Measurements from ENCODE around the gene ANLN. TPM values are rescaled to one million over a fixed set of nuclear protein-coding genes. Genes with fewer than 3 reads are reported as not detected.

Gene ANLN
- total RNA-seq, 4 donors from 2014 or later: 5.0 to 43.7 (median 11.2) TPM

DNA sequence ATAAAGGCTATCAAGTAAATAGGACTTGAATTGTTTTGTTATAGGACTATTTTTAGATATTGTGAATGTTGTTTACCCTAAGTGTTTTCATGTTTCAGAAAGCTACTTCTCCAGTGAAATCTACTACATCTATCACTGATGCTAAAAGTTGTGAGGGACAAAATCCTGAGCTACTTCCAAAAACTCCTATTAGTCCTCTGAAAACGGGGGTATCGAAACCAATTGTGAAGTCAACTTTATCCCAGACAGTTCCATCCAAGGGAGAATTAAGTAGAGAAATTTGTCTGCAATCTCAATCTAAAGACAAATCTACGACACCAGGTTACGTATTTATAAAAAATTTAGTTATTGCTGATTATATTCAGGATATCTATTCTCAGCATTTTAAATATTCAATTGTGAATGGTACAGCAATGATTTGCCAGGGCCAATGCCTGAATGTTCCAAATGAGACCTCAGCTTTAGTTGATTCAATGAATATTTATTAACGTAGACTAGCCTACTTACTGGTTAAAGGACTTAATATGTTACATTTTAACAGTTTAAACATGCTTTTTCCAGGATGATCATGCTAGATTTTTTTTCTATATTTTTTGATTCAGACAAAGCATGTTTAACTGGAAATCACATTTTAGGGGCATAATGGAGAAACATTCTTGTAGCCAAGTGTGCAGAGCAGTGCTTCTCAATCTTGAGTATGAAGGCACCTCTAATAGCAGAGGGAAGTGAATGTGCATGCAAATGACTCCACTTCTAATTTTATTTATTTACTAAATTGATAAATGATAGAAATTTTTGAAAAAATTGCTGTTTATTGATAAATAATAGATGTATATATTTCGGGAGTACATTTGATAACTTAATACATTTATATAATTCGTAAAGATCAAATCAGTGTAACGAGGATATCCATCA is 18.2 kb downstream of the ANLN start:
- TF ChIP-seq POLR2A (IDR thresholded peaks at IDR 0.05): no peak
- no peak for TF ChIP-seq CTCF (IDR thresholded peaks at IDR 0.05)
- no peak for DNase-seq
- Histone ChIP-seq H3K36me3 (no peaks in the 10 kb centered on the region), H3K4me3 (no peak overlapping the region), H3K27ac (no peak overlapping the region), H3K9me3 (no peaks in the 10 kb centered on the region), H3K4me1 (no peaks in the 10 kb centered on the region), H3K27me3 (no peaks in the 10 kb centered on the region)

- H3K4me3 ChIP-seq: no peak overlapping the region
- DNase-seq: no peak
- no peak overlapping the region for H3K27ac ChIP-seq
- no peaks in the 10 kb centered on the region for H3K36me3 ChIP-seq
- H3K9me3 ChIP-seq: no peaks in the 10 kb centered on the region
- H3K27me3 ChIP-seq: no peaks in the 10 kb centered on the region
- TF ChIP-seq CTCF (IDR thresholded peaks at IDR 0.05) (no peak), POLR2A (IDR thresholded peaks at IDR 0.05) (no peak)
- H3K4me1 ChIP-seq: no peaks in the 10 kb centered on the region
Observed at GRCh38 chr7:36408589-36408988, 18.9 kb downstream of the ANLN start.

DNA sequence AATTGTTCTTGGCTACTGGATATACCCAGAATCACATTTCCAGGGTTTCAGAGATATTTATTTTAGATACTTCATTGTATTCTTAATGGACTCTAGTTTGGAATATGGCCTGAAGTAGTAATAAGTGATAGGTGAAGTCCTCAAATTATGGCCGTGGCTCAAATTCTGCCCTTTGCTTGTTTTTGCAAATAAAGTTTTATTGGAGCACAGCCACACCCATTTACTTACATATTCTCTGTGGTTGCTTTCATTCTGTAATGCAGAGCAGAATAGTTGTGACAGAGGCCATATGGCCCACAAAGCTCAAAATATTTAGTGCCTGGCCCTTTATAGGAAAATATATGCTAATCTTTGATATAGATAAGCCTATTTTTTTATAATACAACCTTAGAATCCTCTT is 19.5 kb downstream of the ANLN start:
- H3K27ac ChIP-seq: no peak overlapping the region
- no peak for TF ChIP-seq CTCF (IDR thresholded peaks at IDR 0.05)
- TF ChIP-seq POLR2A (IDR thresholded peaks at IDR 0.05): no peak
- H3K36me3 ChIP-seq: no peaks in the 10 kb centered on the region
- no peaks in the 10 kb centered on the region for H3K9me3 ChIP-seq
- DNase-seq: no peak
- no peaks in the 10 kb centered on the region for H3K4me1 ChIP-seq
- H3K4me3 ChIP-seq: no peak overlapping the region
- no peaks in the 10 kb centered on the region for H3K27me3 ChIP-seq

DNA sequence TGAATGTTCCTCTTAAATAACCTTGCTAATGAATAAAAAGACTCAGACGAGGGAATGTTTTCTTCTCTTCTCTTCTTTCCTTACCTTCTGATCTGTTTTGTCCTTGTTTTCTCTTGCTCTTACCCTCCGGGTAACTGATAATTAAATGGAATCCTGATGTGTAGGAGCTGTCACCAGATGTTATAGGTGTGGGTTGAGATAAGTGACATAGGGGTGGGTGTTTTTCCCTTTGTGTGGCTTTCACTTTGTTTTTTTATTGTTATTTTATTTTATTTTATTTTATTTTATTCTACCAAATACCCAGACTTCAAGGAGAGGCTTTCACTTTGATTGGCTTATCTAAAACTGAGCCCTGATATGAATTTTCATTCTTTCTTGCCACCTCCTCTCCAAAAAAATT is 25.5 kb downstream of the ANLN start:
- Histone ChIP-seq H3K27me3 (no peaks in the 10 kb centered on the region), H3K36me3 (no peaks in the 10 kb centered on the region), H3K27ac (no peak overlapping the region), H3K4me1 (no peaks in the 10 kb centered on the region), H3K4me3 (no peak overlapping the region), H3K9me3 (no peaks in the 10 kb centered on the region)
- no peak for DNase-seq
- no peak for TF ChIP-seq POLR2A (IDR thresholded peaks at IDR 0.05)
- no peak for TF ChIP-seq CTCF (IDR thresholded peaks at IDR 0.05)

DNA sequence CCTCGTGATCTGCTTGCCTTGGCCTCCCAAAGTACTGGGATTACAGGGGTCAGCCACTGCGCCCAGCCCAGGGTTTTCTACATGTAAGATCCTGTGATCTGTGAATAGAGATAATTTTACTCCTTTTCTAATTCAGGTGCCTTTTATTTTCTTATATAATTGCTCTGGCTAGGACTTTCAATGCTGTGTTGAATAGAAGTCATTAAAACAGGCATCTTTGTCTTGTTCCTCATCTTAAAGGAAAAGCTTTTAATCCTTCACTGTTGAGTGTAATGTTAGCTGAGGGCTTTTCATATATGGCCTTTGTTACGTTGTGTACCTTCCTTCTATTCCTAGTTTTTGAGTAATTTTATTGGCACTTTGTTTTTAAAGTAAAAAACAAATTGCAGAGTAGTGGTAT is 26.6 kb downstream of the ANLN start:
- no peak overlapping the region for H3K27ac ChIP-seq
- no peak overlapping the region for H3K4me3 ChIP-seq
- no peak for TF ChIP-seq POLR2A (IDR thresholded peaks at IDR 0.05)
- TF ChIP-seq CTCF (IDR thresholded peaks at IDR 0.05): no peak
- DNase-seq: no peak
- H3K36me3 ChIP-seq: no peaks in the 10 kb centered on the region
- no peaks in the 10 kb centered on the region for H3K4me1 ChIP-seq
- H3K9me3 ChIP-seq: no peaks in the 10 kb centered on the region
- H3K27me3 ChIP-seq: no peaks in the 10 kb centered on the region

Data from Peyer's patch (tissue), 4 donors.